HEK293 (cell line): ENCODE measurements around the gene TDP1.

Experiments
- CTCF ChIA-PET: fragments of 350-600 bp; formaldehyde crosslinking; extraction: SDS; loops from one replicate; lab custom pipeline; 2021; ENCODE audit warnings: antibody characterized with exemption; lab: Yijun Ruan, JAX
- POLR2A ChIA-PET: fragments of 300-600 bp; formaldehyde crosslinking; extraction: SDS; loops from one replicate; lab custom pipeline; 2020; ENCODE audit warnings: antibody characterized with exemption, inconsistent platforms; lab: Yijun Ruan, JAX
- H3K27ac ChIP-seq: fragments of 200-500 bp; sonication (Bioruptor generic); 2 replicates; pipeline ENCODE4 v1.5.1; 2014; ENCODE audit warnings: low read depth, low read length, control low read depth, inconsistent platforms; ENCODE audit errors: extremely low read depth
- H3K36me3 ChIP-seq, 2 experiments: fragments of 200-500 bp in 1 of 2; sonication (Bioruptor generic) in 1 of 2; 1 replicate in 1 of 2; 2 replicates in 1 of 2; pipeline ENCODE4 v1.5.1; 2014 to 2017; ENCODE audit warnings: inconsistent platforms in 2 of 2, low read length in 2 of 2; ENCODE audit not compliant: control insufficient read depth in 2 of 2, insufficient read depth in 1 of 2
- H3K4me1 ChIP-seq: fragments of 200-500 bp; sonication (Bioruptor generic); 2 replicates; pipeline ENCODE4 v1.5.1; 2014; ENCODE audit warnings: mild to moderate bottlenecking, low read length, inconsistent platforms; ENCODE audit not compliant: control insufficient read depth, insufficient read depth
- H3K4me3 ChIP-seq: 2 replicates; pipeline ENCODE4 v1.5.1; 2011; ENCODE audit warnings: low read depth, mild to moderate bottlenecking, control low read depth, low read length, moderate library complexity
- H3K9me3 ChIP-seq: fragments of 200-500 bp; sonication (Bioruptor generic); 2 replicates; pipeline ENCODE4 v1.5.1; 2014; ENCODE audit warnings: low read depth, low read length, inconsistent platforms; ENCODE audit not compliant: control insufficient read depth, insufficient read depth
- ATF2 ChIP-seq: fragments of 450-650 bp; formaldehyde crosslinking; IDR thresholded peaks from 2 replicates; pipeline ENCODE4 v1.5.1; 2016; ENCODE audit warnings: missing biosample characterization, missing genetic modification characterization, low read depth
- GFI1B ChIP-seq: fragments of 450-650 bp; formaldehyde crosslinking; IDR thresholded peaks from 2 replicates; pipeline ENCODE4 v1.5.1; 2016; ENCODE audit warnings: missing biosample characterization, missing genetic modification characterization
- KLF7 ChIP-seq: fragments of 450-650 bp; formaldehyde crosslinking; IDR thresholded peaks from 2 replicates; pipeline ENCODE4 v1.5.1; 2016; ENCODE audit warnings: missing biosample characterization, missing genetic modification characterization, borderline replicate concordance
- KLF9 ChIP-seq: fragments of 450-650 bp; formaldehyde crosslinking; IDR thresholded peaks from 2 replicates; pipeline ENCODE4 v1.5.1; 2016; ENCODE audit warnings: missing biosample characterization, missing genetic modification characterization, low read depth
- PRDM6 ChIP-seq: fragments of 450-650 bp; formaldehyde crosslinking; IDR thresholded peaks from 2 replicates; pipeline ENCODE4 v1.5.1; 2017; ENCODE audit warnings: missing biosample characterization, missing genetic modification characterization
- REPIN1 ChIP-seq: fragments of 450-650 bp; formaldehyde crosslinking; IDR thresholded peaks from 2 replicates; pipeline ENCODE4 v1.5.1; 2017; ENCODE audit warnings: missing biosample characterization, missing genetic modification characterization, low read depth
- TCF7L2 ChIP-seq: IDR thresholded peaks from 2 replicates; pipeline ENCODE4 v1.6.1; 2011; ENCODE audit warnings: low read depth, mild to moderate bottlenecking, inconsistent platforms, low read length, moderate library complexity, borderline replicate concordance
- ZBTB17 ChIP-seq: fragments of 450-650 bp; formaldehyde crosslinking; IDR thresholded peaks from 2 replicates; pipeline ENCODE4 v1.5.1; 2016; ENCODE audit warnings: missing biosample characterization, missing genetic modification characterization
- ZNF112 ChIP-seq: fragments of 450-650 bp; formaldehyde crosslinking; IDR thresholded peaks from 2 replicates; pipeline ENCODE4 v1.5.0; 2017; ENCODE audit warnings: missing biosample characterization, missing genetic modification characterization
- ZNF19 ChIP-seq: fragments of 450-650 bp; formaldehyde crosslinking; IDR thresholded peaks from 2 replicates; pipeline ENCODE4; 2016; ENCODE audit warnings: missing biosample characterization, missing genetic modification characterization, low read depth
- ZNF202 ChIP-seq: fragments of 450-650 bp; formaldehyde crosslinking; IDR thresholded peaks from 2 replicates; pipeline ENCODE4 v1.5.1; 2016; ENCODE audit warnings: missing biosample characterization, missing genetic modification characterization, borderline replicate concordance
- ZNF26 ChIP-seq: fragments of 450-650 bp; formaldehyde crosslinking; IDR thresholded peaks from 2 replicates; pipeline ENCODE4 v1.5.1; 2016; ENCODE audit warnings: missing biosample characterization, missing genetic modification characterization
- ZNF335 ChIP-seq: fragments of 450-650 bp; formaldehyde crosslinking; conservative IDR thresholded peaks from 2 replicates; pipeline ENCODE4 v1.5.1; 2016; ENCODE audit warnings: missing biosample characterization, missing genetic modification characterization
- ZNF558 ChIP-seq: fragments of 450-650 bp; formaldehyde crosslinking; IDR thresholded peaks from 2 replicates; pipeline ENCODE4 v1.5.1; 2016; ENCODE audit warnings: missing biosample characterization, missing genetic modification characterization
- ZNF560 ChIP-seq: fragments of 450-650 bp; formaldehyde crosslinking; IDR thresholded peaks from 2 replicates; pipeline ENCODE4 v1.5.1; 2017; ENCODE audit warnings: missing biosample characterization, missing genetic modification characterization, borderline replicate concordance
- ZNF580 ChIP-seq: fragments of 450-650 bp; formaldehyde crosslinking; IDR thresholded peaks from 2 replicates; pipeline ENCODE4 v1.5.1; 2016; ENCODE audit warnings: missing biosample characterization, missing genetic modification characterization
- ZNF585B ChIP-seq: fragments of 450-650 bp; formaldehyde crosslinking; IDR thresholded peaks from 2 replicates; pipeline ENCODE4 v1.5.1; 2016; ENCODE audit warnings: missing biosample characterization, missing genetic modification characterization
- ZNF621 ChIP-seq: fragments of 450-650 bp; formaldehyde crosslinking; IDR thresholded peaks from 2 replicates; pipeline ENCODE4 v1.5.1; 2017; ENCODE audit warnings: missing biosample characterization, missing genetic modification characterization
- ZNF626 ChIP-seq: fragments of 450-650 bp; sonication (Bioruptor Pico); formaldehyde crosslinking; IDR thresholded peaks from 2 replicates; pipeline ENCODE4 v1.5.1; 2018; ENCODE audit warnings: missing biosample characterization, missing genetic modification characterization, inconsistent platforms
- ZNF654 ChIP-seq: fragments of 450-650 bp; formaldehyde crosslinking; IDR thresholded peaks from 2 replicates; pipeline ENCODE4 v1.5.1; 2016; ENCODE audit warnings: low read depth, missing biosample characterization, missing genetic modification characterization
- ZNF660 ChIP-seq: fragments of 450-650 bp; IDR thresholded peaks from 2 replicates; pipeline ENCODE4 v1.5.1; 2018; ENCODE audit warnings: missing biosample characterization, mild to moderate bottlenecking, missing genetic modification characterization
- ZNF677 ChIP-seq: fragments of 450-650 bp; IDR thresholded peaks from 2 replicates; pipeline ENCODE4 v1.5.0; 2018; ENCODE audit warnings: missing biosample characterization, mild to moderate bottlenecking, missing genetic modification characterization, moderate library complexity
- ZNF692 ChIP-seq: fragments of 450-650 bp; formaldehyde crosslinking; IDR thresholded peaks from 2 replicates; pipeline ENCODE4 v1.5.1; 2016; ENCODE audit warnings: missing biosample characterization, missing genetic modification characterization
- ZNF776 ChIP-seq: fragments of 450-650 bp; formaldehyde crosslinking; IDR thresholded peaks from 2 replicates; pipeline ENCODE4 v1.5.0; 2017; ENCODE audit warnings: missing biosample characterization, missing genetic modification characterization, borderline replicate concordance
- ZSCAN30 ChIP-seq: fragments of 450-650 bp; IDR thresholded peaks from 2 replicates; pipeline ENCODE4 v1.5.1; 2018; ENCODE audit warnings: missing biosample characterization, mild to moderate bottlenecking, missing genetic modification characterization, moderate library complexity

The TDP1 gene

GRCh38 chr14:89915114-89915878 lies 40.4 kb upstream of the TDP1 start:
- Histone ChIP-seq H3K27ac (no peak overlapping the region), H3K9me3 (no peaks in the 10 kb centered on the region), H3K4me3 (no peak overlapping the region), H3K36me3 (no peaks in the 10 kb centered on the region), H3K4me1 (peaks cover 20% of the 10 kb centered on the region)
- CTCF ChIA-PET: interaction anchor here (0.6 to 2.3 kb wide), 12 partner anchors 7 to 874 kb away, joined by 3 to 6 read pairs (median 4); no protein-coding TSS in a partner anchor
- TF ChIP-seq ZBTB17 (peak; percentile 50; the same call in 1 of the 2 replicates), ZNF660 (tag by site-specific recombination) (peak; percentile 62; the same call in 1 of the 2 replicates), ZNF112 (tag by site-specific recombination) (no peak), ZNF335 (tag by site-specific recombination) (peak; percentile 74), ZNF626 (tag by site-specific recombination) (no peak), ZNF654 (tag by site-specific recombination) (peak; percentile 95), PRDM6 (no peak), REPIN1 (tag by site-specific recombination) (no peak), ZNF585B (tag by site-specific recombination) (no peak), ZSCAN30 (peak; percentile 84; the same call in 1 of the 2 replicates)
- POLR2A ChIA-PET: no interaction called here

- TF ChIP-seq GFI1B (tag by site-specific recombination): no peak
- no peak for TF ChIP-seq TCF7L2
- no peak for TF ChIP-seq KLF7 (tag by site-specific recombination)
- no peak for TF ChIP-seq ZNF560 (tag by site-specific recombination)
- no peak for TF ChIP-seq ZNF19
- no peak for TF ChIP-seq ZNF26 (tag by site-specific recombination)
- no peak for TF ChIP-seq ZNF621 (tag by site-specific recombination)
- no peak for TF ChIP-seq KLF9 (tag by site-specific recombination)
- no peak for TF ChIP-seq ZNF202 (tag by site-specific recombination)
- TF ChIP-seq ZNF677: no peak
- TF ChIP-seq ZNF580 (tag by site-specific recombination): no peak
- no peak for TF ChIP-seq ZNF776 (tag by site-specific recombination)
- TF ChIP-seq ZNF692 (tag by site-specific recombination): no peak
- no peak for TF ChIP-seq ATF2 (tag by site-specific recombination)
- TF ChIP-seq ZNF558 (tag by site-specific recombination): no peak
- TF ChIP-seq, all 188 proteins: peak for 0
- ChIA-PET CTCF (no interaction called here), POLR2A (no interaction called here)
- H3K9me3 ChIP-seq: no peaks in the 10 kb centered on the region
- no peaks in the 10 kb centered on the region for H3K4me1 ChIP-seq
- H3K36me3 ChIP-seq: no peaks in the 10 kb centered on the region
- no peak overlapping the region for H3K4me3 ChIP-seq
- H3K27ac ChIP-seq: no peak overlapping the region
Measured at GRCh38 chr14:89918721-89919120, 37.0 kb upstream of the TDP1 start.
